GM18909 (cell line): Measurements from ENCODE around the gene SORCS2.

Experiments used
- ATAC-seq: cut with Tn5 transposase; IDR thresholded peaks from one replicate; pipeline ENCODE4 v1.9.1; 2021; ENCODE audit warnings: mild to moderate bottlenecking; ENCODE audit not compliant: unreplicated experiment, poor library complexity

The SORCS2 gene

GRCh38 chr4:7716010-7716721, 523.8 kb downstream of the SORCS2 start:
- no peak for ATAC-seq

GRCh38 chr4:7717161-7717560, 524.8 kb downstream of the SORCS2 start:
- no peak for ATAC-seq

GRCh38 chr4:7717946-7718490, 525.7 kb downstream of the SORCS2 start:
- no peak for ATAC-seq

- ATAC-seq: no peak
These were observed 527.2 kb downstream of the SORCS2 start for GRCh38 chr4:7719354-7720174.

- ATAC-seq: no peak
These were observed 529.7 kb downstream of the SORCS2 start for GRCh38 chr4:7721984-7722551.

GRCh38 chr4:7722766-7723387, 530.5 kb downstream of the SORCS2 start:
- ATAC-seq: no peak

- no peak for ATAC-seq
These were observed 531.3 kb downstream of the SORCS2 start for GRCh38 chr4:7723625-7724024.

- no peak for ATAC-seq
These were observed 533.6 kb downstream of the SORCS2 start for GRCh38 chr4:7725951-7726350.

- ATAC-seq: no peak
These were observed 534.5 kb downstream of the SORCS2 start for GRCh38 chr4:7726665-7727413.

- ATAC-seq: no peak
These were observed 535.4 kb downstream of the SORCS2 start for GRCh38 chr4:7727749-7728148.

- no peak for ATAC-seq
These were observed 539.1 kb downstream of the SORCS2 start for GRCh38 chr4:7731437-7731836.

- no peak for ATAC-seq
These were observed 539.9 kb downstream of the SORCS2 start for GRCh38 chr4:7732263-7732662.

GRCh38 chr4:7733201-7733600, 540.9 kb downstream of the SORCS2 start:
- ATAC-seq: no peak

- no peak for ATAC-seq
These were observed 541.7 kb downstream of the SORCS2 start for GRCh38 chr4:7733801-7734650.

GRCh38 chr4:7734651-7735260, 542.4 kb downstream of the SORCS2 start:
- ATAC-seq: no peak

GRCh38 chr4:7735395-7735794, 543.1 kb downstream of the SORCS2 start:
- ATAC-seq: no peak

GRCh38 chr4:7735961-7736360, 543.6 kb downstream of the SORCS2 start:
- no peak for ATAC-seq

GRCh38 chr4:7736436-7737267, 544.3 kb downstream of the SORCS2 start:
- no peak for ATAC-seq
